Trophoblast cell (in vitro differentiated cells and primary cell): ENCODE measurements around the gene SYVN1.

ENCODE experiments used
- DNase-seq, 2 donors: peaks; one replicate each; pipeline ENCODE4 v3.0.0-alpha.2; 2016
- H2AFZ ChIP-seq: 2 replicates; pipeline ENCODE4 v1.6.1; 2013; ENCODE audit warnings: low read length, moderate library complexity, mild to moderate bottlenecking; ENCODE audit not compliant: insufficient read depth, poor library complexity
- H2AK5ac ChIP-seq: 2 replicates; pipeline ENCODE4 v1.6.1; 2013; ENCODE audit warnings: mild to moderate bottlenecking, low read length
- H2BK120ac ChIP-seq: 2 replicates; pipeline ENCODE4 v1.6.1; 2013; ENCODE audit warnings: low read length, mild to moderate bottlenecking, moderate library complexity; ENCODE audit not compliant: insufficient read depth, poor library complexity
- H2BK12ac ChIP-seq: 2 replicates; pipeline ENCODE4 v1.6.1; 2013; ENCODE audit warnings: mild to moderate bottlenecking, low read length, moderate library complexity
- H2BK5ac ChIP-seq: 2 replicates; pipeline ENCODE4 v1.6.1; 2013; ENCODE audit warnings: low read length, low read depth, moderate library complexity, mild to moderate bottlenecking; ENCODE audit not compliant: poor library complexity
- H3K14ac ChIP-seq: 2 replicates; pipeline ENCODE4 v1.6.1; 2013; ENCODE audit warnings: mild to moderate bottlenecking, low read length
- H3K18ac ChIP-seq: 2 replicates; pipeline ENCODE4 v1.6.1; 2013; ENCODE audit warnings: mild to moderate bottlenecking, low read length
- H3K23ac ChIP-seq: 2 replicates; pipeline ENCODE4 v1.6.1; 2013; ENCODE audit warnings: low read length
- H3K27ac ChIP-seq: 2 replicates; pipeline ENCODE4 v1.5.1; 2013; ENCODE audit warnings: low read depth, mild to moderate bottlenecking, inconsistent platforms, low read length, moderate library complexity
- H3K27me3 ChIP-seq: 2 replicates; pipeline ENCODE4 v1.6.1; 2013; ENCODE audit warnings: inconsistent platforms, mild to moderate bottlenecking, low read length, moderate library complexity; ENCODE audit not compliant: insufficient read depth
- H3K36me3 ChIP-seq, 2 experiments: 1 replicate in 1 of 2; 2 replicates in 1 of 2; pipeline ENCODE4 v1.6.1; 2013; ENCODE audit warnings: low read length in 2 of 2, mild to moderate bottlenecking in 2 of 2, moderate library complexity in 1 of 2; ENCODE audit not compliant: insufficient read depth in 2 of 2, control insufficient read depth in 1 of 2
- H3K4ac ChIP-seq: 2 replicates; pipeline ENCODE4 v1.6.1; 2013; ENCODE audit warnings: low read depth, mild to moderate bottlenecking, low read length, moderate library complexity
- H3K4me1 ChIP-seq, 2 experiments: 1 replicate in 1 of 2; 2 replicates in 1 of 2; pipeline ENCODE4 v1.6.1; 2013; ENCODE audit warnings: low read length in 2 of 2, mild to moderate bottlenecking in 2 of 2, moderate library complexity in 1 of 2; ENCODE audit not compliant: insufficient read depth in 2 of 2, control insufficient read depth in 1 of 2
- H3K4me2 ChIP-seq: 2 replicates; pipeline ENCODE4 v1.6.1; 2013; ENCODE audit warnings: inconsistent platforms, mild to moderate bottlenecking, low read length, moderate library complexity
- H3K4me3 ChIP-seq: 2 replicates; pipeline ENCODE4 v1.5.1; 2013; ENCODE audit warnings: mild to moderate bottlenecking, low read depth, low read length, inconsistent platforms
- H3K79me1 ChIP-seq: one replicate; pipeline ENCODE4 v1.6.1; 2013; ENCODE audit warnings: low read length
- H3K79me2 ChIP-seq: 2 replicates; pipeline ENCODE4 v1.6.1; 2013; ENCODE audit warnings: low read length, mild to moderate bottlenecking; ENCODE audit not compliant: control insufficient read depth, insufficient read depth, poor library complexity
- H3K9ac ChIP-seq: 2 replicates; pipeline ENCODE4 v1.6.1; 2013; ENCODE audit warnings: mild to moderate bottlenecking, low read length
- H3K9me3 ChIP-seq: 2 replicates; pipeline ENCODE4 v1.6.1; 2013; ENCODE audit warnings: low read depth, mild to moderate bottlenecking, control low read depth, inconsistent platforms, low read length; ENCODE audit not compliant: insufficient read depth
- H4K12ac ChIP-seq: 2 replicates; pipeline ENCODE4 v1.6.1; 2013; ENCODE audit warnings: low read depth, mild to moderate bottlenecking, low read length, moderate library complexity
- H4K8ac ChIP-seq: 2 replicates; pipeline ENCODE4 v1.6.1; 2013; ENCODE audit warnings: low read depth, mild to moderate bottlenecking, low read length, moderate library complexity
- H4K91ac ChIP-seq: one replicate; pipeline ENCODE4 v1.6.1; 2013; ENCODE audit warnings: low read depth, mild to moderate bottlenecking, low read length, moderate library complexity
- WGBS: extraction: QIAGEN DNeasy Blood & Tissue Kit; methylation state at CpG from one replicate; pipeline ENCODE4 v1.1.7; 2013; ENCODE audit warnings: missing lambda C conversion rate; ENCODE audit not compliant: insufficient read length, insufficient coverage; ENCODE audit errors: extremely low coverage; 5-methylcytosine and 5-hydroxymethylcytosine counted together

SYVN1 gene

DNA sequence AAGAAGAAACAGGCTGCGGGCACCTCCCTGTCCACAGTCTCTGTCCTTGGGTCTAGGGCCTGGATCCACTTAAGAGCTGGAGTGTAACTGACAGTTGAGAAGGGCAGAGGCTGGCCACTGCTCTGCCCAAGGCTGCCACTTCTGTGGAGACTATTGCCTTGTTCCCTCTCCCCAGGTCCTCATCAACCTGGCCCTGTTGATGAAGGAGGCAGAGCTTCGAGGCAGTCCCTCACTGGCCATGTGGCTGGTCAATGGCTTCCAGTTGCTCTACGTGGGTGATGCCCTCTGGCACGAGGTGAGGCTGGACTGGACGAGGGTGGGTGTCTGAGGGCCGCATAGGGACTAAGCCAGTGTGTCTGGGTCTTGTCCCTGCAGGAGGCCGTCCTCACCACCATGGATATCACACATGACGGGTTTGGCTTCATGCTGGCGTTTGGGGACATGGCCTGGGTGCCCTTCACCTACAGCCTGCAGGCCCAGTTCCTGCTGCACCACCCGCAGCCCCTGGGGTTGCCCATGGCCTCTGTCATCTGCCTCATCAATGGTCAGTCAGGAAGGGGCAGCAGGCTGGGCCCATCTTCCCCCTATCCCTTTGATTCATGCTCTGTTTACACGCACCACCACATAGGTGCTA, 19.7 kb downstream of the SYVN1 start:
- Histone ChIP-seq H3K36me3 (peaks cover 28 to 39% of the 10 kb centered on the region in 2 experiments), H3K4ac (no peak overlapping the region), H3K4me1 (peaks cover 17 to 20% of the 10 kb centered on the region in 2 experiments), H3K27me3 (no peaks in the 10 kb centered on the region), H2AFZ (no peak overlapping the region), H3K9me3 (no peaks in the 10 kb centered on the region), H2BK120ac (no peak overlapping the region), H3K14ac (no peak overlapping the region), H3K27ac (no peak overlapping the region), H2BK12ac (no peak overlapping the region), H3K9ac (no peak overlapping the region), H3K18ac (no peak overlapping the region), H3K79me1 (peaks cover 18% of the 10 kb centered on the region), H3K4me2 (no peak overlapping the region), H3K79me2 (peaks cover 19% of the 10 kb centered on the region), H3K4me3 (no peak overlapping the region), H3K23ac (no peak overlapping the region), H4K8ac (no peak overlapping the region), H4K12ac (no peak overlapping the region), H2BK5ac (no peak overlapping the region), H2AK5ac (no peak overlapping the region), H4K91ac (no peak overlapping the region)
- no peak for DNase-seq
- no CpG with 5 or more reads among the region's 11 CpGs for WGBS

DNA sequence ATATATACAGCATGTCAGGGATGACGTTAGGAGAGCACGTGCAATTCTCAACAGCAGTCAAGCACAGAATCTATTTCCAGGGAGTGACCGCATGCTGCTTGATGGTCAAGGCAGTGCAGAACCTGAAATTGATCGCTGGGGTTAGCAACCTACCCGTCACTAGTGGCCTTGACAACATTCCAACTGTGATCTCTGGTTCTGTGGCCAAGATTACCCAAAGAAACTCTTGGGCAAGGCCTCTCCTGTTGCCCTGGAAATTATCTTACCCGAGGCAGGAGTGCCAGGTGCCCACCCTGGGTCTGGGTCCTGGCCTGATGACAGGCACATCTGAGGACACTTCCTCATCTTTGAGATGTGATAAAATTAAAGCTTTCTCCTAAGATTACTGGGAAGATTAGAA, 20.5 kb downstream of the SYVN1 start:
- H4K91ac ChIP-seq, result no peak overlapping the region
- no peak overlapping the region for H2AFZ ChIP-seq
- H3K4ac ChIP-seq, result no peak overlapping the region
- no peaks in the 10 kb centered on the region for H3K9me3 ChIP-seq
- H2BK5ac ChIP-seq, result no peak overlapping the region
- H4K12ac ChIP-seq, result no peak overlapping the region
- H4K8ac ChIP-seq, result no peak overlapping the region
- peaks cover 19% of the 10 kb centered on the region for H3K79me2 ChIP-seq
- no peak overlapping the region for H2AK5ac ChIP-seq
- H3K4me3 ChIP-seq, result no peak overlapping the region
- WGBS, result no CpG with 5 or more reads among the region's 6 CpGs
- H3K27ac ChIP-seq, result no peak overlapping the region
- no peak overlapping the region for H2BK120ac ChIP-seq
- no peaks in the 10 kb centered on the region for H3K27me3 ChIP-seq
- H3K23ac ChIP-seq, result no peak overlapping the region
- no peak overlapping the region for H3K18ac ChIP-seq
- H3K36me3 ChIP-seq, result peaks cover 30 to 42% of the 10 kb centered on the region in 2 experiments
- no peak overlapping the region for H3K4me2 ChIP-seq
- DNase-seq, result no peak
- H3K9ac ChIP-seq, result no peak overlapping the region
- H3K79me1 ChIP-seq, result peaks cover 18% of the 10 kb centered on the region
- no peak overlapping the region for H3K14ac ChIP-seq
- H3K4me1 ChIP-seq, result peaks cover 17 to 20% of the 10 kb centered on the region in 2 experiments
- H2BK12ac ChIP-seq, result no peak overlapping the region

- Histone ChIP-seq H3K27ac (peak overlapping the region; percentile 35), H2BK120ac (no peak overlapping the region), H4K91ac (peak overlapping the region; percentile 40), H3K79me2 (peaks cover 19% of the 10 kb centered on the region), H2BK12ac (no peak overlapping the region), H2AK5ac (no peak overlapping the region), H3K9me3 (no peaks in the 10 kb centered on the region), H3K9ac (peak overlapping the region; percentile 18), H3K4me3 (peak overlapping the region; percentile 76), H3K23ac (no peak overlapping the region), H2AFZ (peak overlapping the region; percentile 51), H3K14ac (peak overlapping the region; percentile 54), H3K79me1 (peaks cover 18% of the 10 kb centered on the region), H3K4me2 (peak overlapping the region; percentile 74), H3K18ac (peak overlapping the region; percentile 24), H2BK5ac (no peak overlapping the region), H4K12ac (no peak overlapping the region), H3K4ac (peak overlapping the region; percentile 16), H3K27me3 (no peaks in the 10 kb centered on the region), H3K4me1 (peaks cover 17 to 20% of the 10 kb centered on the region in 2 experiments), H4K8ac (peak overlapping the region; percentile 69), H3K36me3 (peaks cover 33 to 42% of the 10 kb centered on the region in 2 experiments)
- WGBS, result no CpG with 5 or more reads among the region's 14 CpGs
- no peak for DNase-seq
Measured at GRCh38 chr11:65113361-65113756, 21.0 kb downstream of the SYVN1 start.

GRCh38 chr11:65112546-65113360, 21.6 kb downstream of the SYVN1 start:
- Histone ChIP-seq H2BK5ac (peak overlapping the region; percentile 23), H4K12ac (peak overlapping the region; percentile 73), H2BK120ac (no peak overlapping the region), H4K8ac (peak overlapping the region; percentile 69), H3K79me2 (peaks cover 19% of the 10 kb centered on the region), H3K4me3 (peak overlapping the region; percentile 76), H3K23ac (no peak overlapping the region), H3K4me1 (peaks cover 17 to 20% of the 10 kb centered on the region in 2 experiments), H3K4me2 (peak overlapping the region; percentile 74), H3K9me3 (no peaks in the 10 kb centered on the region), H4K91ac (peak overlapping the region; percentile 40), H3K79me1 (peaks cover 18% of the 10 kb centered on the region), H2BK12ac (no peak overlapping the region), H3K36me3 (peaks cover 35 to 44% of the 10 kb centered on the region in 2 experiments), H2AK5ac (peak overlapping the region; percentile 9), H2AFZ (peak overlapping the region; percentile 51), H3K27me3 (no peaks in the 10 kb centered on the region), H3K27ac (peak overlapping the region; percentile 35), H3K14ac (peak overlapping the region; percentile 54), H3K18ac (peak overlapping the region; percentile 24), H3K9ac (peak overlapping the region; percentile 18), H3K4ac (peak overlapping the region; percentile 30)
- no CpG with 5 or more reads among the region's 57 CpGs for WGBS
- DNase-seq, result peak in 1 of 2 donors; percentile 50
